HG02938 (cell line): Measurements from ENCODE around the gene ASPHD2.

Source experiments
- ATAC-seq: cut with Tn5 transposase; IDR thresholded peaks from one replicate; pipeline ENCODE4 v1.9.1; 2021; ENCODE audit warnings: mild to moderate bottlenecking, moderate library complexity; ENCODE audit not compliant: unreplicated experiment

ASPHD2 gene

GRCh38 chr22:26471522-26471921, 42.5 kb downstream of the ASPHD2 start:
- no peak for ATAC-seq

GRCh38 chr22:26474682-26475081, 45.6 kb downstream of the ASPHD2 start:
- ATAC-seq = no peak

GRCh38 chr22:26476705-26477340, 47.8 kb downstream of the ASPHD2 start:
- no peak for ATAC-seq

- ATAC-seq = no peak
Observed at GRCh38 chr22:26477341-26477731, 48.3 kb downstream of the ASPHD2 start.

- no peak for ATAC-seq
Observed at GRCh38 chr22:26479043-26479791, 50.2 kb downstream of the ASPHD2 start.

GRCh38 chr22:26479792-26480610, 50.9 kb downstream of the ASPHD2 start:
- no peak for ATAC-seq

GRCh38 chr22:26480611-26480932, 51.5 kb downstream of the ASPHD2 start:
- no peak for ATAC-seq

- no peak for ATAC-seq
Observed at GRCh38 chr22:26481112-26481693, 52.1 kb downstream of the ASPHD2 start.

- ATAC-seq = no peak
Observed at GRCh38 chr22:26481694-26482093, 52.6 kb downstream of the ASPHD2 start.

- no peak for ATAC-seq
Observed at GRCh38 chr22:26482161-26482560, 53.1 kb downstream of the ASPHD2 start.

GRCh38 chr22:26483043-26483438, 54.0 kb downstream of the ASPHD2 start:
- no peak for ATAC-seq

GRCh38 chr22:26483439-26484359, 54.6 kb downstream of the ASPHD2 start, which contains the start of the genes HPS4 and SRRD:
Gene HPS4 (minus strand): TSS chr22:26483783. CDS start chr22:26481762, 2,021 bp downstream.
Gene SRRD (plus strand): TSS chr22:26483877. CDS start chr22:26483891, 14 bp downstream.
- ATAC-seq = peak; percentile 63

GRCh38 chr22:26484360-26484706, 55.3 kb downstream of the ASPHD2 start:
- ATAC-seq = no peak

GRCh38 chr22:26485013-26485412, 56.0 kb downstream of the ASPHD2 start:
- ATAC-seq = no peak

GRCh38 chr22:26485806-26486390, 56.8 kb downstream of the ASPHD2 start:
- no peak for ATAC-seq

GRCh38 chr22:26486394-26486793, 57.3 kb downstream of the ASPHD2 start:
- no peak for ATAC-seq

- no peak for ATAC-seq
Observed at GRCh38 chr22:26487996-26488395, 58.9 kb downstream of the ASPHD2 start.

- no peak for ATAC-seq
Observed at GRCh38 chr22:26489447-26490036, 60.5 kb downstream of the ASPHD2 start.

- no peak for ATAC-seq
Observed at GRCh38 chr22:26492220-26492619, 63.2 kb downstream of the ASPHD2 start.

- no peak for ATAC-seq
Observed at GRCh38 chr22:26494506-26494905, 65.4 kb downstream of the ASPHD2 start.
